ENCODE data around the gene EIF1AD.

GRCh38 chr11:66006134-66006890 lies 4.4 kb upstream of the EIF1AD start:
- TF ChIP-seq, protein P1, sequence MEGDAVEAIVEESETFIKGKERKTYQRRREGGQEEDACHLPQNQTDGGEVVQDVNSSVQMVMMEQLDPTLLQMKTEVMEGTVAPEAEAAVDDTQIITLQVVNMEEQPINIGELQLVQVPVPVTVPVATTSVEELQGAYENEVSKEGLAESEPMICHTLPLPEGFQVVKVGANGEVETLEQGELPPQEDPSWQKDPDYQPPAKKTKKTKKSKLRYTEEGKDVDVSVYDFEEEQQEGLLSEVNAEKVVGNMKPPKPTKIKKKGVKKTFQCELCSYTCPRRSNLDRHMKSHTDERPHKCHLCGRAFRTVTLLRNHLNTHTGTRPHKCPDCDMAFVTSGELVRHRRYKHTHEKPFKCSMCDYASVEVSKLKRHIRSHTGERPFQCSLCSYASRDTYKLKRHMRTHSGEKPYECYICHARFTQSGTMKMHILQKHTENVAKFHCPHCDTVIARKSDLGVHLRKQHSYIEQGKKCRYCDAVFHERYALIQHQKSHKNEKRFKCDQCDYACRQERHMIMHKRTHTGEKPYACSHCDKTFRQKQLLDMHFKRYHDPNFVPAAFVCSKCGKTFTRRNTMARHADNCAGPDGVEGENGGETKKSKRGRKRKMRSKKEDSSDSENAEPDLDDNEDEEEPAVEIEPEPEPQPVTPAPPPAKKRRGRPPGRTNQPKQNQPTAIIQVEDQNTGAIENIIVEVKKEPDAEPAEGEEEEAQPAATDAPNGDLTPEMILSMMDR (IDR thresholded peaks at IDR 0.05) = no peak
- TF ChIP-seq POLR2A (IDR thresholded peaks at IDR 0.05) = no peak
